WI38 (cell line): Measurements from ENCODE around the gene KIAA0513.

ENCODE experiments used
- H3K4me3 ChIP-seq: 2 replicates; pipeline ENCODE4 v1.5.1; 2011; ENCODE audit warnings: low read depth, mild to moderate bottlenecking, control low read depth, low read length
- CTCF ChIP-seq: IDR thresholded peaks from 2 replicates; pipeline ENCODE4 v1.5.1; 2012; ENCODE audit warnings: low read depth, mild to moderate bottlenecking, control low read depth, low read length

KIAA0513 gene

GRCh38 chr16:84988328-84989080 is 39.1 kb upstream of the KIAA0513 start:
- no peak for TF ChIP-seq CTCF
- H3K4me3 ChIP-seq = no peak overlapping the region

GRCh38 chr16:84989749-84990620 is 37.6 kb upstream of the KIAA0513 start:
- H3K4me3 ChIP-seq = no peak overlapping the region
- TF ChIP-seq CTCF = no peak

GRCh38 chr16:84990782-84991181 is 36.8 kb upstream of the KIAA0513 start:
- no peak for TF ChIP-seq CTCF
- no peak overlapping the region for H3K4me3 ChIP-seq

GRCh38 chr16:84992717-84993075 is 34.9 kb upstream of the KIAA0513 start:
- TF ChIP-seq CTCF = no peak
- H3K4me3 ChIP-seq = no peak overlapping the region

- H3K4me3 ChIP-seq = no peak overlapping the region
- TF ChIP-seq CTCF = no peak
Observed at GRCh38 chr16:84993926-84994325, 33.7 kb upstream of the KIAA0513 start.

- no peak for TF ChIP-seq CTCF
- no peak overlapping the region for H3K4me3 ChIP-seq
Observed at GRCh38 chr16:84995663-84996062, 31.9 kb upstream of the KIAA0513 start.

GRCh38 chr16:84996365-84996764 is 31.2 kb upstream of the KIAA0513 start:
- H3K4me3 ChIP-seq = no peak overlapping the region
- TF ChIP-seq CTCF = no peak
